Adipocyte (in vitro differentiated cells): ENCODE measurements around the gene MKRN2OS.
A peak's percentile ranks its signal among the peaks of the same experiment; 100 is the strongest.

Experiments used
- DNase-seq: peaks from one replicate; pipeline ENCODE4 v3.0.0-alpha.2; 2015; ENCODE audit warnings: low read depth
- H3K27me3 ChIP-seq: replicated peaks from 2 replicates; pipeline ENCODE4 v1.7.0; 2013; ENCODE audit warnings: mild to moderate bottlenecking, low read length, moderate library complexity; ENCODE audit not compliant: control insufficient read depth, insufficient read depth
- H3K36me3 ChIP-seq: 2 replicates; pipeline ENCODE4 v1.7.0; 2013; ENCODE audit warnings: low read length, mild to moderate bottlenecking, moderate library complexity; ENCODE audit not compliant: control insufficient read depth, insufficient read depth, severe bottlenecking
- H3K4me1 ChIP-seq: 2 replicates; pipeline ENCODE4 v1.7.0; 2013; ENCODE audit warnings: mild to moderate bottlenecking, low read length, moderate library complexity; ENCODE audit not compliant: control insufficient read depth, insufficient read depth
- H3K4me3 ChIP-seq: 2 replicates; pipeline ENCODE4 v1.7.0; 2013; ENCODE audit warnings: mild to moderate bottlenecking, low read length, moderate library complexity
- H3K9ac ChIP-seq: 2 replicates; pipeline ENCODE4 v1.7.0; 2013; ENCODE audit warnings: mild to moderate bottlenecking, low read length, moderate library complexity
- H3K9me3 ChIP-seq: 2 replicates; pipeline ENCODE4 v1.7.0; 2013; ENCODE audit warnings: mild to moderate bottlenecking, low read length, moderate library complexity; ENCODE audit not compliant: control insufficient read depth

Gene MKRN2OS

DNA sequence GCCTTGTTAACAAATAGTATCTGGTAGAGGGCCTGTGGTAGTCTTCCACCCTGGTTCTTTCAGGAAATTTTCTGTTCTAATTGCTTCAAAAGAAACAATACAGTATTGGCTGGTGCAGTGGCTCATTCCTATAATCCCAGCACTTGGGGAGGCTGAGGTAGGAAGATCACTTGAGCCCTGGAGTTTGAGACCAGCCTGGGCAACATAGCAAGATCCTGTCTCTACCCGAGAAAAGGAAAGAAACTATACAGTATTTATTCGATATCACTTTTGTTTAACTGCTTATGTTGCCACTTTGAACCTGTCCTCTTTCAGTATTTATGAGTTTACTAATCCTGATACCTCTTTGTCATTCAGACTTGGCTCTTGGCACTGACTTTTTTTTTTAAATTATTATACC is 16.1 kb upstream of the MKRN2OS start:
- Histone ChIP-seq H3K9me3 (no peaks in the 10 kb centered on the region), H3K9ac (no peak overlapping the region), H3K27me3 (no peaks in the 10 kb centered on the region), H3K4me3 (no peak overlapping the region), H3K4me1 (peaks cover 40% of the 10 kb centered on the region), H3K36me3 (no peaks in the 10 kb centered on the region)
- no peak for DNase-seq

GRCh38 chr3:12560505-12561190 is 15.3 kb upstream of the MKRN2OS start:
- DNase-seq, result no peak
- Histone ChIP-seq H3K36me3 (no peaks in the 10 kb centered on the region), H3K4me3 (no peak overlapping the region)

GRCh38 chr3:12559520-12559919 is 14.2 kb upstream of the MKRN2OS start:
- Histone ChIP-seq H3K9me3 (no peaks in the 10 kb centered on the region), H3K9ac (no peak overlapping the region), H3K4me1 (peaks cover 33% of the 10 kb centered on the region), H3K36me3 (no peaks in the 10 kb centered on the region), H3K4me3 (no peak overlapping the region), H3K27me3 (no peaks in the 10 kb centered on the region)
- DNase-seq, result no peak

More at GRCh38 chr3:12560505-12561190, 15.3 kb upstream of the MKRN2OS start:
- no peaks in the 10 kb centered on the region for H3K27me3 ChIP-seq
- H3K9ac ChIP-seq, result no peak overlapping the region
- H3K4me1 ChIP-seq, result peaks cover 40% of the 10 kb centered on the region
- no peaks in the 10 kb centered on the region for H3K9me3 ChIP-seq

DNA sequence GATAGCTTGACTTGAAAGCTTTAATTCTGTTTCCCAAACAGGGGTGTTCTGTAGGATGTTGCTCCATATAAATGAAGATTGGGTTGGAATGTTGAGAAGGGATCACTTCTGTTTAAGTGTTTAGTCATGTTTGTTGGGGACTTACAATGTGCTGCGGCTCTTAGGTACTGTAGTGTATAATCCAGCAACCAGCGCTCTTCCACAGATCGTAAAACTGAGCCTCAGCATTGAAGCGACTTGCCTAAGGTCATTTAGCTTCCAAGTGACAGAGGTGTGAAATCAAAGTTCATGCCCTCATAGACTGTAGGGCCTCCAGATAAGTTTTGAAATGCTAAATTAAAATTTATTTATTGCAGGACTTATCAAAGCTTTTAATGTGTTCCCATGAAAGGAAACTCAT is 13.4 kb upstream of the MKRN2OS start:
- Histone ChIP-seq H3K4me3 (peak overlapping the region; percentile 94), H3K27me3 (no peaks in the 10 kb centered on the region)
- DNase-seq, result peak; percentile 11

GRCh38 chr3:12557473-12558100 is 12.3 kb upstream of the MKRN2OS start:
- Histone ChIP-seq H3K9me3 (no peaks in the 10 kb centered on the region), H3K4me1 (peaks cover 29% of the 10 kb centered on the region), H3K4me3 (peak overlapping the region; percentile 94), H3K36me3 (no peaks in the 10 kb centered on the region), H3K9ac (peak overlapping the region; percentile 93), H3K27me3 (no peaks in the 10 kb centered on the region)
- peak; percentile 79 for DNase-seq

More for the DNA sequence above, 13.4 kb upstream of the MKRN2OS start:
- peaks cover 33% of the 10 kb centered on the region for H3K4me1 ChIP-seq
- peak overlapping the region; percentile 93 for H3K9ac ChIP-seq
- no peaks in the 10 kb centered on the region for H3K9me3 ChIP-seq
- H3K36me3 ChIP-seq, result no peaks in the 10 kb centered on the region

DNA sequence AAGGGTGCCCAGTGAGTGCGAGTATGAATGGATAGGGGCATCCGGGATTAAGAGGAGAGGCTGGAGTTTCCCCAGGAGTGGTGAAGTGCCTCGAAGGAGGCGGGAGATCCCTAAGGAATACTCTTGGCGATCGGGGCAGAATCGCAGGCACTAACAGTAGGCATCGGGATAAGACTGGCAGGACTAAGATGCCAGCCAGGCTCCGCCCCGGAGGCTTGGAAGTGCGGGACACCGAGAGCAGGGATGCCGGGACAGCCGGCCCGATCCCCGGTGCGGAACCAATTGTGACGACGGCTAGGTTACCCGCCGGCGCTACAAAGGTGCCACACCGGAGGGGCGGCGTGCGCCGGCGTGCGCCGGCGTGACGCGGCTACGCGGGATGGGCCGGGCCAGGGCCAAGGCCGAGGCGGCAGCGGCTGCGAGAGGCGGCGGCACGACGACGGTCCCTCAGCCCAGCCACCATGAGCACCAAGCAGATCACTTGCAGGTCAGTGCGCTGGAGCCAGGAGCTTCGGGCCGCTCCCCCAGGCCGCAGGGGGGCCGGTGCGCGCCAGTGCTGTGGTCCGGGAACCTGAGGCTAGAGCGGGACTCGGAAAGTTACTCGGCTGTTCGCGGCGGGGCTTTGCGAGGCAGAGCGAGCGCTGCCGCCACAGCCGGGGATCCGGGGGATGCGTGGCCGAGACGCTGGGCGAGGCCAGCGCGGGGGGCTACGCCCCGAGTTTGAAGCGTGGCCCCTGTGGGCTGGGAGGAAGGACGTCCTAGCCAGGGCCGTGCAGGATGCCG is 11.6 kb upstream of the MKRN2OS start, which contains the start of gene MKRN2:
MKRN2 (plus strand) TSS at position 398 of the 783 bp plus-strand sequence; CDS start at position 462, 64 bp downstream.
- peak within 1 kb of the TSS; percentile 94 for H3K4me3 ChIP-seq
- no peaks in the 10 kb centered on the region for H3K36me3 ChIP-seq
- H3K9me3 ChIP-seq, result no peaks in the 10 kb centered on the region
- H3K4me1 ChIP-seq, result peaks cover 29% of the 10 kb centered on the region
- DNase-seq, result peak; percentile 92
- no peaks in the 10 kb centered on the region for H3K27me3 ChIP-seq
- peak within 1 kb of the TSS; percentile 93 for H3K9ac ChIP-seq

DNA sequence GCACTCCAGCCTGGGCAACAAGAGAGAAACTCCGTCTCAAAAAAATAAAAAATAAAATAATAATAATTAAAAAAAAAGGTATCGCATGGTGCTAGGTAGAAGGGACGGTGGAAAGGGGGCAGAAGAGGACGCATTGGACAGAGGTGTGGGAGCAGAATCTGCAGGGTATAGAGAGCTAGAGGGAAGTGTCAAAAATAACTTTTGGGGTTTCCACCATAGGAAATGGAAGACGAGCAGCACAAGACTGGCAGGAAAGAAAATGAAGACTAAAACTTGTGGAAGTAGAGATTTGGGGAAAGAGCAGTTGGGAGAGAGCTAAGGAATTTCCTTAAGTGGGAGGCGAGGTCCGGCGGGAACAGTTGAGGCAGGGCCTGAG is 11.0 kb upstream of the MKRN2OS start:
- Histone ChIP-seq H3K9me3 (no peaks in the 10 kb centered on the region), H3K36me3 (no peaks in the 10 kb centered on the region), H3K9ac (peak overlapping the region; percentile 93)

GRCh38 chr3:12553921-12554391 is 8.7 kb upstream of the MKRN2OS start:
- peak overlapping the region; percentile 82 for H3K4me3 ChIP-seq
- H3K4me1 ChIP-seq, result peaks cover 20% of the 10 kb centered on the region
- H3K9ac ChIP-seq, result peak overlapping the region; percentile 81
- H3K27me3 ChIP-seq, result no peaks in the 10 kb centered on the region
- H3K36me3 ChIP-seq, result no peaks in the 10 kb centered on the region
- no peaks in the 10 kb centered on the region for H3K9me3 ChIP-seq
- peak; percentile 57 for DNase-seq

More for the DNA sequence above, 11.0 kb upstream of the MKRN2OS start:
- Histone ChIP-seq H3K27me3 (no peaks in the 10 kb centered on the region), H3K4me3 (peak overlapping the region; percentile 94), H3K4me1 (peaks cover 28% of the 10 kb centered on the region)
- no peak for DNase-seq

DNA sequence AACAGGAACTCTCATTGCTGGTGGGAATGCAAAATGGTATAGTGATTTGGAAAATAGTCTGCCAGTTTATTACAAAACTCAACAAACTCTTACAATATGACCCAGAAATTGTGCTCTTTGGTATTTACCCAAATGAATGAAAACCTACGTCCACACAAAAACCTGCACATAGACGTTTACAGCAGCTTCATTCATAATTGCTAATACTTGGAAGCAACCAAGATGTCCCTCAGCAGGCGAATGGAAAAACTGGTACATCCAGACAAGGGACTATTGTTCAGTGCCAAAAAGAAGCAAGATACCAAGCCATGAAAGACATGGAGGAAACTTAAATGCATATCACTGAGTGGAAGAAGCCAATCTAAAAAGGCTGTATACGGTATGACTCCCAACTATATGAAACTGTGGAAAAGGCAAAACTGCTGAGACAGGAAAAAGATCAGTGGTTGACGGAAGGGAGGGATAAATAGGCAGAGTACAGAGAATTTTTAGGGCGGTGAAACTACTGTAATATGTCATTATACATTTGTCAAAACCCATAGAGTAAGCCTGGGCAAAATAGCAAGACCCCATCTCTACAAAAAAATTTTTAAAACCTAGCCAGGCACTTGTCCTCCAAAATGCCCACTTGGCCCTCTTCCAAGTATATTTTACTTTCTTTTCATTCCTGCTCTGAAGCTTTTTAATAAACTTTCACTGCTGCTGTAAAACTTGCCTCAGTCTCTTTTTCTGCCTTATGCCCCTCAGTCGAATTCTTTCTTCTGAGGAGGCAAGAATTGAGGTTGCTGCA is 4.9 kb upstream of the MKRN2OS start:
- Histone ChIP-seq H3K27me3 (no peaks in the 10 kb centered on the region), H3K9ac (no peak overlapping the region), H3K36me3 (no peaks in the 10 kb centered on the region), H3K4me3 (no peak overlapping the region), H3K9me3 (no peaks in the 10 kb centered on the region), H3K4me1 (peaks cover 12% of the 10 kb centered on the region)
- no peak for DNase-seq

DNA sequence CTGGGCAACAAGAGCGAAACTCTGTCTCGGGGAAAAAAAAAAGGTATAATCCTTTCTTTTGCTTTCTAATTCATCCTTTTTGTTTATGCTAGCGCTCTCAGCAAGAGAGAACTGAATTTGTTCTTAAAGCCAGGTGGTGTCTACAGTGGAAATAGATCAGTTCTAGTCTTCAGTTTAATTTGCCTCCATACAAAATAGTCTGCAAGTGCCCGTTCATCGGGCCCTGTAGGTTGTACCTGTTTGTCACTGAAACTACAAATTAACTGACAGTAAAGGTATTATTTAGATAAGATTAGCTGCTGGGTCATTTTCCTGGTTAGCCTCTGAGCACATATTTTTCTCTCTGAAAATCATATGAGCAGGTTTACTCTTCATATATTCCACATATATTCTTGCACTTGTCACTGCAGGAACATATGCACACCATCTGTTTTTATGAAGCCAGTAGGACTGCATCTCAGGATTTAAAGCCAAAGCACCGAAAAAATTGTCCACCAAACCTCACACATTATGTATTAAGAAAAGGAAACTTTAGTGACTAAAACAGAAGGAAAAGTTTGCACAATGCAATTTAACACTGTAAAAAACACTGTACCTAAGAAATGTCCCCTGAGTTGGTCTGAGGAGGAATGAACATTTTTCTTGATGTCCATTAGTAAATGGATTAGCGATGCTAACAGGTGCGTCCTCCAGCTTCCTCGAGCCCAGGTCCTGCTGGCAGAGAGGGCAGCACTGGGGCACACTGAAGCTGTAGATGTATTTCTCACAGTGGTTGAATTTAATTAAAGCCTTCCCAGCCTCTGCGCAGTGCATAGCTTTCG is 437 bp downstream of the MKRN2OS start:
- DNase-seq, result no peak
- no peaks in the 10 kb centered on the region for H3K27me3 ChIP-seq
- H3K4me1 ChIP-seq, result peaks cover 6% of the 10 kb centered on the region
- peaks cover 5% of the 10 kb centered on the region for H3K36me3 ChIP-seq
- H3K9ac ChIP-seq, result no peak overlapping the region
- H3K9me3 ChIP-seq, result no peaks in the 10 kb centered on the region
- no peak overlapping the region for H3K4me3 ChIP-seq
